Measurements from ENCODE around the gene ZEB1. TPM values are rescaled to one million over a fixed set of nuclear protein-coding genes. Genes with fewer than 3 reads are reported as not detected.

Gene ZEB1
- total RNA-seq (100 to 1,000 TPM; 112 to 113 TPM), polyA plus RNA-seq (ENCODE audit: insufficient read length in 2 of 2) (10 to 100 TPM; 61.7 to 89.9 TPM)
- long read RNA-seq, donor 1, full-length matches to known transcripts = 6 of 50 reads
- long read RNA-seq, donor 1, partial matches to known transcripts = 44 of 50 reads
- long read RNA-seq, donor 1, other reads (novel, unspliced or antisense) = 0 of 50 reads
- long read RNA-seq, donor 2, full-length matches to known transcripts = 4 of 10 reads
- long read RNA-seq, donor 2, partial matches to known transcripts = 6 of 10 reads
- long read RNA-seq, donor 2, other reads (novel, unspliced or antisense) = 0 of 10 reads
- long read RNA-seq, donor 3, partial matches to known transcripts = 39 of 43 reads
- long read RNA-seq, donor 3, other reads (novel, unspliced or antisense) = 0 of 43 reads
- long read RNA-seq, donor 4, partial matches to known transcripts = 0 of 1 reads
- long read RNA-seq, donor 4, other reads (novel, unspliced or antisense) = 0 of 1 reads

DNA sequence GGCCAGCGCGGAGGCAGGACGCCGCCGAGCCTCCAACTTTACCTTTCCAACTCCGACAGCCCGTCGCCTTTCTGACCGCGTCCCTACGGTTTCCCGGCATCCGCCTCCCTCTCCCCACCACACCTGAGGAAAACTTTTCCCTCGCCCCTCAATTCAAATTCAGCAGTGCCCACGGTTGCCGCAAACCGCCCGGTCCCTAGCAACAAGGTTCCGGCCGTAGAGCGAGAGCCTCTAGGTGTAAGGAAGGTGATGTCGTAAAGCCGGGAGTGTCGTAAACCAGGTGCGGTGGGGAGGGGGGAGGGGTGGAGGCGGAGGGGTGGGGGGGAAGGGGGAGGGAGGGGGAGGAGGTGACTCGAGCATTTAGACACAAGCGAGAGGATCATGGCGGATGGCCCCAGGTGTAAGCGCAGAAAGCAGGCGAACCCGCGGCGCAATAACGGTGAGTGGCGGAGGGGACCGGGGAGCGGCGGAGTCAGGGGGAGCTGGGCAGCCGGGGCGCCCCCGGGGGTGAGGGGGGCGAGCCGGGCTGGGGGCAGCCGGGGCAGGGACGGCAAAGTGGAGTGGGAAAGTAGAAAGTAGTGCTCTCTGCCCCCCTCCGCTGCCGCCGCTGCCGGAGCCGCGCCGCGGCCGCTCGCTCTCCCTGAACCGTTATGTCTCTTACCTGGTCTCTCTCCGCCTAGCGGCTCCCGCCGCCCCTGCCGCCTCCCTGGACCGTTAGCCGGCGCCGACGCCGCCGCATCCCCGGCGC, at the start of gene ZEB1:
Gene ZEB1 (plus strand): TSS at position 363 of the 748 bp plus-strand sequence. CDS start 19 bp downstream, at position 382.
- no peaks in the 10 kb centered on the region for H3K27me3 ChIP-seq (ENCODE audit: control insufficient read depth, insufficient read depth, low read length)
- peak within 1 kb of the TSS; percentile 91 for H3K27ac ChIP-seq (ENCODE audit: low read depth, low read length)
- H3K36me3 ChIP-seq (ENCODE audit: control insufficient read depth, insufficient read depth, low read length) = no peaks in the 10 kb centered on the region
- no peaks in the 10 kb centered on the region for H3K9me3 ChIP-seq (ENCODE audit: control insufficient read depth, insufficient read depth, low read length)
- H3K4me3 ChIP-seq (ENCODE audit: low read depth, low read length) = peak within 1 kb of the TSS; percentile 87
- peak; percentile 68 to 98 (median 87) for DNase-seq (ENCODE audit: low read depth in 4 of 6, low spot score in 6 of 6)
- peaks cover 5% of the 10 kb centered on the region for H3K4me1 ChIP-seq (ENCODE audit: control insufficient read depth, insufficient read depth, low read length)
- WGBS (ENCODE audit: insufficient coverage) = under 1% methylated on average over 57 of the region's 71 CpGs

DNA sequence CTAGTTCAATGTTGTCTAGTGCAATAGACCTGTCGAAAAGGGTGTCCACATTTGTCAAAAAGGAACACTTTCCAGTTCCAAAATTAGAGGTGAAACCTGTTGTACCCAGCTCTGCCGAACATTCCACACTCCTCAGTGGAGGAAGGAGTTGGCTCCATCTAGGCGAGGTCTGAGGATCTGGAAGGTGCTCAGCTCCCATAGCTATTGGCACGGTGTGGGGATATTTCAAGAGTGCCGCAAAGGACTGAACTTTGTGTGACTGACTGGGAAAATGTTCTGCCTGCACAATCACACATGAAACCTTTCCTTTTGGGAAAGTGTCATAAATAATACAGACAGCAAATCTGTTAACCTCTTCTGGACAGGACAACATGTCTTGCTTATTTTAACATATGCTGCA, 48.1 kb upstream of the ZEB1 start:
- H3K4me1 ChIP-seq (ENCODE audit: control insufficient read depth, insufficient read depth, low read length) = peaks cover 5% of the 10 kb centered on the region
- 100% methylated on average over 2 of the region's 5 CpGs for WGBS (ENCODE audit: insufficient coverage)
- H3K36me3 ChIP-seq (ENCODE audit: control insufficient read depth, insufficient read depth, low read length) = no peaks in the 10 kb centered on the region
- no peak overlapping the region for H3K27ac ChIP-seq (ENCODE audit: low read depth, low read length)
- no peak for DNase-seq (ENCODE audit: low read depth in 4 of 6, low spot score in 6 of 6)
- H3K27me3 ChIP-seq (ENCODE audit: control insufficient read depth, insufficient read depth, low read length) = no peaks in the 10 kb centered on the region
- no peak overlapping the region for H3K4me3 ChIP-seq (ENCODE audit: low read depth, low read length)
- H3K9me3 ChIP-seq (ENCODE audit: control insufficient read depth, insufficient read depth, low read length) = no peaks in the 10 kb centered on the region

DNA sequence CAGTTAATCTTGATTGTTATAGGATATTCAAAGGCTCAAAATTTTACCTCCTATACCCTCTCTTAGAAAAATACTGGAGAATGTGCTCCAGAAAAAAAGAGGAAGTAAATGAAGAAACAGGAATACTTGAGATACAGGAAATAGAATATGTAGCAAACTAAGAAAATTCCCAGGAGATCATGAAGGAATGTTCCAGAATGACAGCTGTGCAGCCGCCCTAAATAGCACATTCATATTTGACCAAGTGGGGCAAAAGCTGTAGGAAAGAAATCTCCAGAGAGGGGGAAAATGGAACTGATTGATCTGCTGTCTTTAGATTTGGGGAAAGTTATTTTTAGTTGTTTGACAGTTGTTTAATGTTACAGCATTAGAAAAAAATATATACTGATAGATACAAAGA, 46.2 kb upstream of the ZEB1 start:
- no peak for DNase-seq (ENCODE audit: low read depth in 4 of 6, low spot score in 6 of 6)
- WGBS (ENCODE audit: insufficient coverage) = no CpG with 5 or more reads among the region's 1 CpG
- Histone ChIP-seq H3K27ac (ENCODE audit: low read depth, low read length) (no peak overlapping the region), H3K27me3 (ENCODE audit: control insufficient read depth, insufficient read depth, low read length) (no peaks in the 10 kb centered on the region), H3K9me3 (ENCODE audit: control insufficient read depth, insufficient read depth, low read length) (no peaks in the 10 kb centered on the region), H3K36me3 (ENCODE audit: control insufficient read depth, insufficient read depth, low read length) (no peaks in the 10 kb centered on the region), H3K4me3 (ENCODE audit: low read depth, low read length) (no peak overlapping the region), H3K4me1 (ENCODE audit: control insufficient read depth, insufficient read depth, low read length) (peaks cover 5% of the 10 kb centered on the region)

DNA sequence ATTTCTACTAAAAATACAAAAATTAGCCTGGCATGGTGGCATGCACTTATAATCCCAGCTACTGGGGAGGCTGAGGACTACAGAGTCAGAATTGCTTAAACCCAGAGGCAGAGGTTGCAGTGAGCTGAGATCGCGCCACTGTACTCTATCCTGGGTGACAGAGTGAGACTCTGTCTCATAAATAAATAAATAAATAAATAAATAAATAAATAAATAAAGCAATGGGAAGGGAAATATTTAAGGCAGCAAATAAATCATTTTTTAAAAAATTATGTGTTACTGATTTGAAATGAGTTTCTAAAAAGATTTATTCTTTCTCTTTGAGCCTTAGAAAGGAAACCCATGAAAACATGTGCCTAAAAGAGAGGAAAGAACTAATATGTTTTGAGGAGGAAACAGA, 45.2 kb upstream of the ZEB1 start:
- Histone ChIP-seq H3K27me3 (ENCODE audit: control insufficient read depth, insufficient read depth, low read length) (no peaks in the 10 kb centered on the region), H3K36me3 (ENCODE audit: control insufficient read depth, insufficient read depth, low read length) (no peaks in the 10 kb centered on the region), H3K4me1 (ENCODE audit: control insufficient read depth, insufficient read depth, low read length) (peaks cover 2% of the 10 kb centered on the region), H3K4me3 (ENCODE audit: low read depth, low read length) (no peak overlapping the region), H3K27ac (ENCODE audit: low read depth, low read length) (no peak overlapping the region), H3K9me3 (ENCODE audit: control insufficient read depth, insufficient read depth, low read length) (no peaks in the 10 kb centered on the region)
- WGBS (ENCODE audit: insufficient coverage) = no CpG with 5 or more reads among the region's 2 CpGs
- DNase-seq (ENCODE audit: low read depth in 4 of 6, low spot score in 6 of 6) = no peak

DNA sequence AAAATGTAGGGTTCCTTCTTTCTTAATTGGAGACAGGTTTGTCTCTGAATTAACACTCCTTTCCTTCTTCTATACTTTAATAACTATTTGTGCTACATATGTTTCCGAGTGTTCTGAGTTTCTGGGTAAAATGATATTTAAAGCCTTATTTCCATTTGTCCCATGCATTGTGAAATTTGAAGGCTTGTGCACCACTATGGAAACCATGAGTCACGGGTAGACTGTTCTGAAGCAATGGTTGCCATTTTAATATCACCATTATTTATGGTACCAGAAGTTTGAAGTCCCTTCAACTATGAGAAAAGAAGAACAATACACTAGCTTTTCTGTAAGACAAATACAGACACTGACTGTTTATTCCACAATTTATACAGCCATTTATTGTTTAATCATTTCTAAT, 44.7 kb upstream of the ZEB1 start:
- Histone ChIP-seq H3K36me3 (ENCODE audit: control insufficient read depth, insufficient read depth, low read length) (no peaks in the 10 kb centered on the region), H3K4me3 (ENCODE audit: low read depth, low read length) (no peak overlapping the region), H3K4me1 (ENCODE audit: control insufficient read depth, insufficient read depth, low read length) (no peaks in the 10 kb centered on the region), H3K27me3 (ENCODE audit: control insufficient read depth, insufficient read depth, low read length) (no peaks in the 10 kb centered on the region), H3K27ac (ENCODE audit: low read depth, low read length) (no peak overlapping the region), H3K9me3 (ENCODE audit: control insufficient read depth, insufficient read depth, low read length) (no peaks in the 10 kb centered on the region)
- DNase-seq (ENCODE audit: low read depth in 4 of 6, low spot score in 6 of 6) = no peak
- no CpG with 5 or more reads among the region's 2 CpGs for WGBS (ENCODE audit: insufficient coverage)

DNA sequence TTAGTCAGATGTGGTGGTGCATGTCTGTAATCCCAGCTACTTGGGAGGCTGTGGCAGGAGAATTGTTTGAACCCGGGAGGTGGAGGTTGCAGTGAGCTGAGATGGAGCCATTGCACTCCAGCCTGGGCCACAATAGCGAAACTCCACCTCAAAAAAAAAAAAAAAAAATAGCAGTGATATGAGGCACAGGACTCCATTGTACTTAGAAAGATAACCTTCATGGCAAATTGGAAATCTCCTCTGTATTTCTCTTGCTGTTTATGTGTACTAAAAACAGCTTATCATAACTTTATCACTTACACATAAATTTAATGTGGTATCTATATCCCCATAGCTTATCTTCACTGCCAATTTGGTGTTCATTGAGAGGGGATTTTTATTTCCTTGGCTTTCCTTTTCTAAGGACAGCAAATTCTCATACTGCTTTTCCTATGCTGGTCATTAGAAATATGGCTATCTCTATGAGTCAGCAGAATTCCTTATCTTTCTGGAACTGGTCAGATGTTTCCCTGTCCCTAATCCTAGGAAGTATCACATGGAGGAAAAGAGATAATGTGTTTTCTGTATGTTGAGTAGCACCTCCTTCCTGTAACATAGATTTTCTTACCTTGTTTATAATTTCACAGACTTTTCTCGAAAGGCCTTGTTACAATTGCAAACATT, 40.6 kb upstream of the ZEB1 start:
- 100% methylated on average over 1 of the region's 3 CpGs for WGBS (ENCODE audit: insufficient coverage)
- Histone ChIP-seq H3K9me3 (ENCODE audit: control insufficient read depth, insufficient read depth, low read length) (no peaks in the 10 kb centered on the region), H3K4me3 (ENCODE audit: low read depth, low read length) (no peak overlapping the region), H3K27me3 (ENCODE audit: control insufficient read depth, insufficient read depth, low read length) (no peaks in the 10 kb centered on the region), H3K4me1 (ENCODE audit: control insufficient read depth, insufficient read depth, low read length) (no peaks in the 10 kb centered on the region), H3K36me3 (ENCODE audit: control insufficient read depth, insufficient read depth, low read length) (no peaks in the 10 kb centered on the region), H3K27ac (ENCODE audit: low read depth, low read length) (no peak overlapping the region)
- no peak for DNase-seq (ENCODE audit: low read depth in 4 of 6, low spot score in 6 of 6)

DNA sequence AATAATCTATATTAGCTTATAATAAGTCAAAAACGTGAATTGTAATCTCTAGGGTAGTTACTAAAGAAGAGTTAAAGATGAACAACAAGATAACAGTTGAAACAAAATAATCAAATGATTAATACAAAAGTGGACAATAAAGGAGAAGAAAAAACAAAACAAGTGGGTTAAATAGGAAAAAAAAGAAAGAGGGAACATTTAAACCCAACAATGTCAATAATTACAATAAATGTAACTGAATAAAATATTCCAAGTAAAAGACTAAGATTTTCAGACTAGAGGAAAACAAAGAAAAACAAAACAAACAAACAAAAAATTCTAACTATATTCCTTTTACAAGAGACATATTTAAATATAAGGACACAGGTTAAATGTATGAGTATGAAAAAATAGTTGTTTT, 38.0 kb upstream of the ZEB1 start:
- H3K9me3 ChIP-seq (ENCODE audit: control insufficient read depth, insufficient read depth, low read length) = no peaks in the 10 kb centered on the region
- H3K27me3 ChIP-seq (ENCODE audit: control insufficient read depth, insufficient read depth, low read length) = no peaks in the 10 kb centered on the region
- H3K36me3 ChIP-seq (ENCODE audit: control insufficient read depth, insufficient read depth, low read length) = no peaks in the 10 kb centered on the region
- H3K27ac ChIP-seq (ENCODE audit: low read depth, low read length) = no peak overlapping the region
- no peaks in the 10 kb centered on the region for H3K4me1 ChIP-seq (ENCODE audit: control insufficient read depth, insufficient read depth, low read length)
- no peak overlapping the region for H3K4me3 ChIP-seq (ENCODE audit: low read depth, low read length)
- DNase-seq (ENCODE audit: low read depth in 4 of 6, low spot score in 6 of 6) = no peak
- WGBS (ENCODE audit: insufficient coverage) = no CpG with 5 or more reads among the region's 1 CpG

DNA sequence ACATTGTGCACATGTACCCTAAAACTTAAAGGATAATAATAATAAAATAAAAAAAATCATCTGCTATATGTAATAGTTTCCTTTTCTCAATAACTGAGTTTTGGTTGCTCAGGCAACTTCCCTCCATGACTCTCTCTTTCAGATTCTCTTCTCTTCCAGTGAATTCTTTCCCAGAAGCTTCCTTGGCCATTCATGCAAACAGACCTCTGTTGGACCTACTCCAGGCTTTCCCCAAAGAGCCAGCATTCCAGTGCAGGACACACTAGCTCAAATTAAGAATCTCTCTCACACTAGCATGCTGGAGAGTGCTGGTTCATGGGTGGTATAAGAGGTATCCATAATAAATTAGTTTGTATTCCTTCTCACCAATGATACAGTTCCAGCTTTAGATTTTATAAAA, 31.0 kb upstream of the ZEB1 start:
- DNase-seq (ENCODE audit: low read depth in 4 of 6, low spot score in 6 of 6) = peak in 1 of 6 donors; percentile 45
- Histone ChIP-seq H3K27ac (ENCODE audit: low read depth, low read length) (no peak overlapping the region), H3K36me3 (ENCODE audit: control insufficient read depth, insufficient read depth, low read length) (no peaks in the 10 kb centered on the region), H3K4me3 (ENCODE audit: low read depth, low read length) (no peak overlapping the region), H3K4me1 (ENCODE audit: control insufficient read depth, insufficient read depth, low read length) (no peaks in the 10 kb centered on the region), H3K27me3 (ENCODE audit: control insufficient read depth, insufficient read depth, low read length) (no peaks in the 10 kb centered on the region), H3K9me3 (ENCODE audit: control insufficient read depth, insufficient read depth, low read length) (no peaks in the 10 kb centered on the region)

DNA sequence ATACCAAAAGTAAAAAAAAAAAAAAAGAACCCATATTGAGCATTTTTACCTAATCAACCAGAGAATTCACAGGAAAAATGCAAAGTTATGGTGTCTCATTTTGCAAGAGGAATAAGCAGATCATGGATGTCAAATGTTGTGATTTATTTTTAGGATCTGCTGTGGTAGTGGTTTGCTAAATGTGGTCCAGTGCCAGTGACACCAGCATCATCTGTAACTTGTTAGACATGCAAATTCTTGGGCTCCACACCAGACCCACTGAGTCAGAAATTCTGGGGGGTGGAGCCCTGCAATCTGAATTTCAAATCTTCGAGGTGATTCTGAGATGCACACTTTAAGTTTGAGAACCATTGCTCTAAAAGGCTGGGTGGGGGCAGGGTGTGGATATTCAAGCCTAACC, 30.1 kb upstream of the ZEB1 start:
- DNase-seq (ENCODE audit: low read depth in 4 of 6, low spot score in 6 of 6) = no peak
- Histone ChIP-seq H3K4me1 (ENCODE audit: control insufficient read depth, insufficient read depth, low read length) (no peaks in the 10 kb centered on the region), H3K9me3 (ENCODE audit: control insufficient read depth, insufficient read depth, low read length) (no peaks in the 10 kb centered on the region), H3K36me3 (ENCODE audit: control insufficient read depth, insufficient read depth, low read length) (no peaks in the 10 kb centered on the region), H3K27me3 (ENCODE audit: control insufficient read depth, insufficient read depth, low read length) (no peaks in the 10 kb centered on the region), H3K27ac (ENCODE audit: low read depth, low read length) (no peak overlapping the region), H3K4me3 (ENCODE audit: low read depth, low read length) (no peak overlapping the region)
- no CpG with 5 or more reads among the region's 1 CpG for WGBS (ENCODE audit: insufficient coverage)
